ENCODE measurements around the gene SLC16A7. TPM values are rescaled to one million over a fixed set of nuclear protein-coding genes. Genes with fewer than 3 reads are reported as not detected.

Gene SLC16A7
- total RNA-seq, 1 donor from 2014 or later: 25.0 TPM

GRCh38 chr12:59812716-59813115 is 216.9 kb downstream of the SLC16A7 start:
- H3K9me3 Mint-ChIP-seq (ENCODE audit: low read depth): peaks cover 4% of the 10 kb centered on the region
- TF ChIP-seq CTCF (IDR thresholded peaks at IDR 0.05): no peak
- no peak overlapping the region for H3K27ac Mint-ChIP-seq (ENCODE audit: unreplicated experiment)
- no peak overlapping the region for H3K4me3 Mint-ChIP-seq (ENCODE audit: unreplicated experiment)
- H3K4me1 Mint-ChIP-seq (ENCODE audit: low read depth): no peaks in the 10 kb centered on the region
- H3K36me3 Mint-ChIP-seq (ENCODE audit: low read depth): no peaks in the 10 kb centered on the region
- H3K27me3 Mint-ChIP-seq (ENCODE audit: low read depth): no peaks in the 10 kb centered on the region
- no peak for DNase-seq (ENCODE audit: low spot score)

- Mint-ChIP-seq H3K36me3 (ENCODE audit: low read depth) (no peaks in the 10 kb centered on the region), H3K27ac (ENCODE audit: unreplicated experiment) (no peak overlapping the region), H3K4me1 (ENCODE audit: low read depth) (no peaks in the 10 kb centered on the region), H3K27me3 (ENCODE audit: low read depth) (peaks cover 3% of the 10 kb centered on the region), H3K9me3 (ENCODE audit: low read depth) (peaks cover 10% of the 10 kb centered on the region), H3K4me3 (ENCODE audit: unreplicated experiment) (no peak overlapping the region)
- no peak for DNase-seq (ENCODE audit: low spot score)
- no peak for TF ChIP-seq CTCF (IDR thresholded peaks at IDR 0.05)
Measured at GRCh38 chr12:59820594-59821011, 224.8 kb downstream of the SLC16A7 start.

- H3K27me3 Mint-ChIP-seq (ENCODE audit: low read depth): peaks cover 2% of the 10 kb centered on the region
Measured at GRCh38 chr12:59823567-59823966, 227.7 kb downstream of the SLC16A7 start.

GRCh38 chr12:59827767-59828166 is 231.9 kb downstream of the SLC16A7 start:
- no peak for DNase-seq (ENCODE audit: low spot score)
- no peaks in the 10 kb centered on the region for H3K9me3 Mint-ChIP-seq (ENCODE audit: low read depth)
- no peaks in the 10 kb centered on the region for H3K4me1 Mint-ChIP-seq (ENCODE audit: low read depth)
- no peak overlapping the region for H3K4me3 Mint-ChIP-seq (ENCODE audit: unreplicated experiment)
- no peak for TF ChIP-seq CTCF (IDR thresholded peaks at IDR 0.05)
- peaks cover 2% of the 10 kb centered on the region for H3K27me3 Mint-ChIP-seq (ENCODE audit: low read depth)
- no peaks in the 10 kb centered on the region for H3K36me3 Mint-ChIP-seq (ENCODE audit: low read depth)
- H3K27ac Mint-ChIP-seq (ENCODE audit: unreplicated experiment): no peak overlapping the region

More at GRCh38 chr12:59823567-59823966, 227.7 kb downstream of the SLC16A7 start:
- Mint-ChIP-seq H3K4me3 (ENCODE audit: unreplicated experiment) (no peak overlapping the region), H3K4me1 (ENCODE audit: low read depth) (no peaks in the 10 kb centered on the region), H3K9me3 (ENCODE audit: low read depth) (peaks cover 2% of the 10 kb centered on the region), H3K27ac (ENCODE audit: unreplicated experiment) (no peak overlapping the region), H3K36me3 (ENCODE audit: low read depth) (no peaks in the 10 kb centered on the region)
- TF ChIP-seq CTCF (IDR thresholded peaks at IDR 0.05): no peak
- DNase-seq (ENCODE audit: low spot score): no peak

GRCh38 chr12:59828521-59828920 is 232.7 kb downstream of the SLC16A7 start:
- H3K4me3 Mint-ChIP-seq (ENCODE audit: unreplicated experiment): no peak overlapping the region
- H3K36me3 Mint-ChIP-seq (ENCODE audit: low read depth): no peaks in the 10 kb centered on the region
- DNase-seq (ENCODE audit: low spot score): no peak
- no peaks in the 10 kb centered on the region for H3K4me1 Mint-ChIP-seq (ENCODE audit: low read depth)
- H3K27me3 Mint-ChIP-seq (ENCODE audit: low read depth): peaks cover 2% of the 10 kb centered on the region
- TF ChIP-seq CTCF (IDR thresholded peaks at IDR 0.05): no peak
- H3K9me3 Mint-ChIP-seq (ENCODE audit: low read depth): no peaks in the 10 kb centered on the region
- no peak overlapping the region for H3K27ac Mint-ChIP-seq (ENCODE audit: unreplicated experiment)

Data from chondrocyte (in vitro differentiated cells).